K562 (cell line): ENCODE data around the gene CTRL. TPM values are rescaled to one million over a fixed set of nuclear protein-coding genes. Genes with fewer than 3 reads are reported as not detected.
A peak's percentile ranks its signal among the peaks of the same experiment; 100 is the strongest.

Experiments
- C11orf30 ChIP-seq: fragments of 450-650 bp; IDR thresholded peaks from 2 replicates; pipeline ENCODE4 v1.6.1; 2016; ENCODE audit warnings: low read depth, mild to moderate bottlenecking
- CBFB ChIP-seq: sonication (generic); formaldehyde crosslinking; IDR thresholded peaks from 2 replicates; pipeline ENCODE4 v1.4.0; 2020; ENCODE audit warnings: mild to moderate bottlenecking, missing genetic modification reagents
- CREM ChIP-seq: IDR thresholded peaks from 2 replicates; pipeline ENCODE4 v1.6.1; 2014; ENCODE audit warnings: antibody characterized with exemption, low read depth
- DDX20 ChIP-seq: fragments of 450-650 bp; IDR thresholded peaks from 2 replicates; pipeline ENCODE4 v1.6.1; 2016; ENCODE audit warnings: missing genetic modification characterization, low read depth, mild to moderate bottlenecking, missing compliant biosample characterization, moderate library complexity
- DLX4 ChIP-seq: fragments of 250-450 bp; sonication (Bioruptor Pico); IDR thresholded peaks from 2 replicates; pipeline ENCODE4 v1.6.1; 2021; ENCODE audit warnings: mild to moderate bottlenecking
- E2F6 ChIP-seq, 2 experiments: IDR thresholded peaks; 2 replicates each; pipeline ENCODE4 v1.6.1; 2011; ENCODE audit warnings: borderline replicate concordance in 1 of 2, control low read depth in 1 of 2, low read depth in 1 of 2, low read length in 1 of 2, mild to moderate bottlenecking in 1 of 2, mixed read lengths in 1 of 2, moderate library complexity in 1 of 2; ENCODE audit not compliant: insufficient read depth in 1 of 2, insufficient read length in 1 of 2, poor library complexity in 1 of 2, severe bottlenecking in 1 of 2; ENCODE audit errors: extremely low read depth in 1 of 2
- EWSR1 ChIP-seq: fragments of 450-650 bp; IDR thresholded peaks from 2 replicates; pipeline ENCODE4 v1.6.1; 2018; ENCODE audit warnings: borderline replicate concordance, mild to moderate bottlenecking, low read depth, moderate library complexity; ENCODE audit not compliant: partially characterized antibody
- KDM2B ChIP-seq: fragments of 250-450 bp; sonication (Bioruptor Pico); IDR thresholded peaks from 2 replicates; pipeline ENCODE4 v1.8.0; 2021; ENCODE audit warnings: mild to moderate bottlenecking, moderate library complexity
- MCM2 ChIP-seq: fragments of 450-650 bp; IDR thresholded peaks from 2 replicates; pipeline ENCODE4 v1.6.1; 2017; ENCODE audit warnings: low read depth, mild to moderate bottlenecking
- MEIS2 ChIP-seq: fragments of 450-650 bp; IDR thresholded peaks from 2 replicates; pipeline ENCODE4 v1.6.1; 2014; ENCODE audit warnings: mild to moderate bottlenecking; ENCODE audit not compliant: partially characterized antibody
- PRDM10 ChIP-seq: fragments of 450-650 bp; IDR thresholded peaks from 2 replicates; pipeline ENCODE4 v1.6.1; 2018; ENCODE audit not compliant: partially characterized antibody
- RBBP5 ChIP-seq: fragments of 200-600 bp; sonication (generic); IDR thresholded peaks from 2 replicates; pipeline ENCODE4 v1.6.1; 2012; ENCODE audit warnings: borderline replicate concordance, mild to moderate bottlenecking, low read length, control low read depth, inconsistent platforms; ENCODE audit not compliant: insufficient read depth, poor library complexity, severe bottlenecking
- SFPQ ChIP-seq: fragments of 200-400 bp; formaldehyde crosslinking; IDR thresholded peaks from 2 replicates; pipeline ENCODE4 v1.6.1; 2017; ENCODE audit warnings: mild to moderate bottlenecking, low read depth, low read length, moderate library complexity
- SMARCA4 ChIP-seq: fragments of 450-650 bp; IDR thresholded peaks from 2 replicates; pipeline ENCODE4 v1.6.1; 2016
- SP1 ChIP-seq: sonication (generic); formaldehyde crosslinking; IDR thresholded peaks from 2 replicates; pipeline ENCODE4 v1.8.1; 2022; ENCODE audit warnings: mild to moderate bottlenecking, missing genetic modification reagents
- SRSF1 ChIP-seq: fragments of 200-400 bp; formaldehyde crosslinking; IDR thresholded peaks from 2 replicates; pipeline ENCODE4 v1.6.1; 2017; ENCODE audit warnings: mild to moderate bottlenecking, low read depth, low read length, moderate library complexity
- USF1 ChIP-seq: sonication (generic); formaldehyde crosslinking; IDR thresholded peaks from 2 replicates; pipeline ENCODE4 v1.9.0; 2022; ENCODE audit warnings: mild to moderate bottlenecking, missing genetic modification reagents
- ZFP30 ChIP-seq: fragments of 250-450 bp; sonication (Bioruptor Pico); IDR thresholded peaks from 2 replicates; pipeline ENCODE4 v1.8.0; 2022; ENCODE audit warnings: moderate library complexity, mild to moderate bottlenecking, inconsistent platforms, borderline replicate concordance
- ZNF75A ChIP-seq: fragments of 450-650 bp; formaldehyde crosslinking; IDR thresholded peaks from 2 replicates; pipeline ENCODE4 v1.4.0; 2020; ENCODE audit warnings: mild to moderate bottlenecking
- polyA plus RNA-seq, 8 experiments: library from polyadenylated mRNA; depleted of rRNA in 4 of 8; stranded (reverse) in 5 of 8; unstranded in 3 of 8; fragments of >200 nt; fragmentation: Nextera tagmentation in 2 of 8; fragmentation: Illumina TruSeq in 1 of 8; extraction: Ambion mirVana in 2 of 8; extraction: Trizol in 1 of 8; gene quantifications; 2 replicates each; pipeline versions ENCODE4 v1.2.1 to v1.2.3, GENCODE V29; 2011 to 2014; ENCODE audit warnings: inconsistent platforms in 1 of 8, missing spikeins in 1 of 8
- total RNA-seq, 7 experiments: library from RNA; depleted of rRNA in 6 of 7; stranded (reverse); fragments of >200 nt in 6 of 7; fragmentation: Illumina TruSeq in 2 of 7; extraction: Trizol in 2 of 7; gene quantifications; 2 replicates each; pipeline versions ENCODE4 v1.2.1 to v1.2.3, GENCODE V29; 2011 to 2021; ENCODE audit warnings: low replicate concordance in 1 of 7

The CTRL gene
- total and polyA plus RNA-seq, 9 of the 15 experiments (the other 6 are each of a cell fraction or from before 2014, with no cell fraction given): 1.4 to 5.6 (median 2.5) TPM

- TF ChIP-seq SFPQ (no peak), MCM2 (no peak), SMARCA4 (no peak), DLX4 (no peak), ZNF75A (CRISPR knock-in tag) (no peak), SP1 (peak; percentile 78), USF1 (CRISPR knock-in tag) (peak; percentile 96), MEIS2 (peak; percentile 80), KDM2B (CRISPR knock-in tag) (peak; percentile 85; the same call in 1 of the 2 replicates), DDX20 (no peak), E2F6 (IDR thresholded peaks at IDR 0.05; ENCODE audit: borderline replicate concordance in 1 of 2, extremely low read depth in 1 of 2, insufficient read depth in 1 of 2, insufficient read length in 1 of 2, low read depth in 1 of 2, low read length in 1 of 2, poor library complexity in 1 of 2, severe bottlenecking in 1 of 2) (peak; percentile 60 to 80), ZFP30 (no peak), RBBP5 (peak; percentile 77), EWSR1 (no peak), PRDM10 (peak; percentile 65), CBFB (CRISPR knock-in tag) (peak; percentile 88; the same call in 1 of the 2 replicates), C11orf30 (peak; percentile 49), CREM (peak; percentile 60), SRSF1 (no peak)
These were observed 3.9 kb upstream of the CTRL start (continued) for GRCh38 chr16:67935402-67936123.
